Measurements from ENCODE around the gene ACOT11. TPM values are rescaled to one million over a fixed set of nuclear protein-coding genes. Genes with fewer than 3 reads are reported as not detected.
"Not testable (repeated sequence)": the region's sequence is repeated elsewhere in the genome, so short reads cannot be mapped to it uniquely, and the experiment has no call there.

The ACOT11 gene
- total RNA-seq, 1 donor = 0.42 TPM

DNA sequence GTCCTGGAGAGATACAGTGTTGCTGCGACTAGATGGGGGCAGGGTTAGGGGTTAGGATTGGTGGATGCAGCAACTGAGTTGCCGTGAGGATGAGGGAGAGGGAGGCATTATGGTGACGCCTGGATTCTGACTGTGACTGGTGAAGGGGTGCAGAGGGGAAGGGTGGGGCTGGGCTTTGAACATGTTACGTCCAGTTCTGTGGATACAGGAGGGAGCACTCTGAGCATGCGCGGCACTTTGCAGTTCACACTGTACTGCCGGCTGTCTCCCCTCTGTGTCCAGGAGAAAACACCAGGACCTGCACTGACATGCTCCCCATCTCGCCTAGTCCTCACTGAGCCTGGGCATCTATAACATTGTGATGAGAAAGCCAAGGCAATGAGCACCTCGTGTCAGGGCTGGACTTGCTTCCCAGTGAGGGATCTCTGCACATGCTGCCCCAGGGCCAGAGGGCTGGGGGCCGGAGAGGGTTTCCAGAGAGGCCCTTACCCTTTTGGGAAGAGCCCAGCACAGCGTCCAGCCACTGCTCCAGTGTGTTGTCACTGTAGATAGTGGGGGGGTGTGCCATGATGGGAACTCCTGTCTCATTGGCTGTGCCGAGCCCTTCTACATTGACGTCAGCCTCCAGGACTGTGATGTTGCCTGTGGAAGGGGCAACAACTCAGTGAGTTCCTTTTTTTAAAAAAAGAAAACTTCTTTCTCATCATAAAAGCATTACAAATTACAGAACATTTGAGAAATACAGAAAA, 67.7 kb downstream of the ACOT11 start:
- Histone ChIP-seq H3K27me3 (ENCODE audit: insufficient read depth, low read length) (no peaks in the 10 kb centered on the region), H3K9me3 (ENCODE audit: low read depth, low read length) (no peaks in the 10 kb centered on the region), H3K4me3 (ENCODE audit: low read length) (no peak overlapping the region), H3K4me1 (ENCODE audit: insufficient read depth, low read length) (no peaks in the 10 kb centered on the region)

DNA sequence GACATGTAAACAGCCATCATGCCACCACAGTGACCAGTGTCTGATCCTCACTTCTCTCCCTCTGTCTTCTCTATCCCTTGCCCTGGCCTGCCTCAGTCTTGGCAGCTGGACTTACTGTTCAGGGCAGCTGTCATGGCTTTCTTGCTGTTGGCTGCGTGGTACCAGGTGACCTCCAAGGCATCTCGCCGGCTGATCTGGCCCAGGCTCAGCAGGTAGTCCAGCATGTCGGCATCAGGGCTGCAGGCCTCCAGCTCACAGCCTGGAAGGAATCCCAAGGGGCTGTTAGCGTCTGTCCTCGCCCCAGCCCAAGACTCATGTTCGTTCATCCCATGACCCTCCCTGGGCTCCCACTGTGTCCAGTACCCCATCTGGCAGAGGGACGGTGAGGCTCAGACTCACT, 71.7 kb downstream of the ACOT11 start:
- Histone ChIP-seq H3K4me3 (ENCODE audit: low read length) (no peak overlapping the region), H3K9me3 (ENCODE audit: low read depth, low read length) (no peaks in the 10 kb centered on the region), H3K4me1 (ENCODE audit: insufficient read depth, low read length) (no peaks in the 10 kb centered on the region), H3K27me3 (ENCODE audit: insufficient read depth, low read length) (no peaks in the 10 kb centered on the region)

DNA sequence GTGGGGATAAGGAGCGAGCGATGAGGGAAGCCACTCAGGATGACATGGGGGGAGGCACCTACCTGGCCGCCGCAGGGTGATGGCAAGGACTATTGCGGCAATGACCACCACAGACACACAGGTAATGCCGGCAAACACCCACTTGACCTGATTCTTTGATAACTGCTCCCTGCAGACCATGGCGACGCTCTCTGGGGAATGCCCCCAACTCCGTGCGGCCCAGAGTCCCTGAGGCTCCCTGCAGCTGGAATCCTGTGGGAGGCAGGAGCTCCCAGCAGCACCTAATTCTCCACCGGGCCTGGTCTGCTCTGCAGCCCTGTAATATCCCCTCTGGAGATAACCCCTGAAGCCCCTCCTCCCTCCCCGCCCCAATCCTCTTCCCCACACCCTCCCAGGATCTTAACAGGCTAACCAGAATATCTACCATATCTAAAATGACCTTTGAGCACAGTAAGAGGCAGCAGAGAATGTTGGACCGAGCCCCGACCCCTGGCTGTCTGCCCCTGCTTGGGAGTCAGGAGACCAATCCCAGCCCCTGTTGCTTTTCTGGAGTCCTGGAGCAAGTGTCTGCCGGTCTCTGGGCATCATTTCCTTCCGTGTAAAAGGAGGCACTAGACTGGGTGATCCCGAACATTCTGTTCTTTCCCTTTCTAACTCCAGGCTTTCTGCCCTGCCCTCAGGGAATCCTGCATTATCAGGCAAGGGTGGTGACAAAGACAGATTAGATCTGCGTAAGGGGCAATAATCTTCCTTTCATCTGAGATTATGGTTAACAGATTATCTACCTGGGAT, 75.4 kb downstream of the ACOT11 start, which contains the start of gene FAM151A:
Gene FAM151A, minus strand, starts transcription at position 310 of the 792 bp plus-strand sequence. Its CDS starts 130 bp downstream, at position 180.
- Histone ChIP-seq H3K4me3 (ENCODE audit: low read length) (no peak within 1 kb of the TSS), H3K9me3 (ENCODE audit: low read depth, low read length) (no peaks in the 10 kb centered on the region), H3K4me1 (ENCODE audit: insufficient read depth, low read length) (no peaks in the 10 kb centered on the region), H3K27me3 (ENCODE audit: insufficient read depth, low read length) (no peaks in the 10 kb centered on the region)

DNA sequence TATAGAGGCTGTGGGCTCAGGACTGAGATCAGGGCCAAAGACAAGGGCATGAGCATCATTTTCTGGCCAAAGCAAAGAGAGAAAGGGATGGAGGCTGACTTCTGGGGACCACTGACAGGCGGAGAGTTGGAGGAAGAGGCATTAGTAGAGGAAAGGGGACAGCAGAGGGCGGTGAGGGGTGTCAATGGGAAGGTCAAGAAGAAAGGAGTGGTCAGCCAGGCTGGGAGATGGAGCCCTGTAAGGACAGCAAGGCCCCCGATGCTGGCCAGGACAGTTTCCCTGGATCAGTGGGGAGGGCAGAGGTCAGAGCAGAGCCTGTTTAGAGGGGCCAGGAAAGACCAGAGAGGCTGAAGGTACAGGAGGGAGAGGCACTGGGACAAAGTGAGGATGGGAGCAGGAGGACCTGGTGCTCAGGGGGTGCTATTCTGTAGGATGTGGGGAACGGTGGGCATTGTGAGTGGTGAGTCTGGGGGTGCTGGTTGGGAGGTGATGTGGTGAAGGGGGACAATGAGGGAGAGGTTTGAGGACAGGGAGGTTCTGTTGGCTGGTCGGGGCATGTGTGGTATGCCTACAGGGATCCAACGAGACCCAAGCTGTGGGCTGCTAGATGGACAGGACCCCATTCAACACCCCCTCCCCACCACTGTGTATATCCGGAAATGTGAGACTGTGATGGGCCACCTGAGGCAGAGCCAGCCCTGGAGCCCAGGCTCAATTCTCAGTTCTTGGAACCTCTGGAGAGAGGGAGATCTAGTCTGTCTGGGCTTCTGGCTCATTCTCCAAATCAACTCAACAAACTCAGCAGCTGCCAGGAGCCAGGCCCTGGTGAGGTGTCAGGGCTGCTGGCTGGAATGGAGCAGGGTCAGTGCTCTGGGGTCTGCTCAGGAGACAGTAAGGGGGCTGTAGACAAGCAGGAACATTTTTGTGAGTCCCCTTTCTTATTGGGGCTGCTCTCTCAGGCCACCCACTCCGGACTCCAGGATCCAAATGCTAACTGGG, 76.7 kb downstream of the ACOT11 start:
- Histone ChIP-seq H3K4me1 (ENCODE audit: insufficient read depth, low read length) (no peaks in the 10 kb centered on the region), H3K27me3 (ENCODE audit: insufficient read depth, low read length) (no peaks in the 10 kb centered on the region), H3K4me3 (ENCODE audit: low read length) (no peak overlapping the region), H3K9me3 (ENCODE audit: low read depth, low read length) (no peaks in the 10 kb centered on the region)

DNA sequence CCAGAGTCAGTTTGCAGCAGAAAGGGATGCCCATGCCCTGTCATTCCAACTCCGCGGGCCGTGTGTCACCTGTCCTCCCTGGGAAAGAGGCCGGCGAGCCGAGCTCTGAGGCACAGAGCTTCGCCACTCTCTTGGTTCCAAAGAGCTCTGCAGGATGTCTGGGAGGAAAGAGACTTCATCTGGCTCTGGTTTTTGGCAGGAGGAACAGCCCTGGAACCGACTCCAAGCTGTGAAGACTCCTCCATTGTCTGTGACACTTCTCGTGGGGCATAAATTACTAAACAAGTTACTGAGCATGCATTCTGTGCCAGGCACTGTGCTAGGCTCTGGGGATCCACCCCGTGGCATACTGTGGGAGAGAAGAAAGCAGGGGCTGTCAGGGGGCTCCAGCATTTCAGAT, 79.2 kb downstream of the ACOT11 start:
- Histone ChIP-seq H3K4me3 (ENCODE audit: low read length) (no peak overlapping the region), H3K9me3 (ENCODE audit: low read depth, low read length) (no peaks in the 10 kb centered on the region), H3K4me1 (ENCODE audit: insufficient read depth, low read length) (no peaks in the 10 kb centered on the region), H3K27me3 (ENCODE audit: insufficient read depth, low read length) (no peaks in the 10 kb centered on the region)

DNA sequence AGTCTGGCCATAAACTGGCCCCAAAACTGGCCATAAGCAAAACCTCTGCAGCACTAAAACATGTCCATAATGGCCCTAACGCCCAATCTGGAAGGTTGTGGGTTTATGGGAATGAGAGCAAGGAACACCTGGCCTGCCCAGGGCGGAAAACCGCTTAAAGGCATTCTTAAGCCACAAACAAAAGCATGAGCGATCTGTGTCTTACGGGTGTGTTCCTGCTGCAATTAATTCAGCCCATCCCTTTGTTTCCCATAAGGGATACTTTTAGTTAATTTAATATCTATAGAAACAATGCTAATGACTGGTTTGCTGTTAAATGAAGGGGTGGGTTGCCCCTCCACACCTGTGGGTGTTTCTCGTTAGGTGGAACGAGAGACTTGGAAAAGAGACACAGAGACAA, 87.8 kb downstream of the ACOT11 start:
- H3K9me3 ChIP-seq (ENCODE audit: low read depth, low read length); H3K4me1 ChIP-seq (ENCODE audit: insufficient read depth, low read length); H3K4me3 ChIP-seq (ENCODE audit: low read length); H3K27me3 ChIP-seq (ENCODE audit: insufficient read depth, low read length): not testable (repeated sequence)

DNA sequence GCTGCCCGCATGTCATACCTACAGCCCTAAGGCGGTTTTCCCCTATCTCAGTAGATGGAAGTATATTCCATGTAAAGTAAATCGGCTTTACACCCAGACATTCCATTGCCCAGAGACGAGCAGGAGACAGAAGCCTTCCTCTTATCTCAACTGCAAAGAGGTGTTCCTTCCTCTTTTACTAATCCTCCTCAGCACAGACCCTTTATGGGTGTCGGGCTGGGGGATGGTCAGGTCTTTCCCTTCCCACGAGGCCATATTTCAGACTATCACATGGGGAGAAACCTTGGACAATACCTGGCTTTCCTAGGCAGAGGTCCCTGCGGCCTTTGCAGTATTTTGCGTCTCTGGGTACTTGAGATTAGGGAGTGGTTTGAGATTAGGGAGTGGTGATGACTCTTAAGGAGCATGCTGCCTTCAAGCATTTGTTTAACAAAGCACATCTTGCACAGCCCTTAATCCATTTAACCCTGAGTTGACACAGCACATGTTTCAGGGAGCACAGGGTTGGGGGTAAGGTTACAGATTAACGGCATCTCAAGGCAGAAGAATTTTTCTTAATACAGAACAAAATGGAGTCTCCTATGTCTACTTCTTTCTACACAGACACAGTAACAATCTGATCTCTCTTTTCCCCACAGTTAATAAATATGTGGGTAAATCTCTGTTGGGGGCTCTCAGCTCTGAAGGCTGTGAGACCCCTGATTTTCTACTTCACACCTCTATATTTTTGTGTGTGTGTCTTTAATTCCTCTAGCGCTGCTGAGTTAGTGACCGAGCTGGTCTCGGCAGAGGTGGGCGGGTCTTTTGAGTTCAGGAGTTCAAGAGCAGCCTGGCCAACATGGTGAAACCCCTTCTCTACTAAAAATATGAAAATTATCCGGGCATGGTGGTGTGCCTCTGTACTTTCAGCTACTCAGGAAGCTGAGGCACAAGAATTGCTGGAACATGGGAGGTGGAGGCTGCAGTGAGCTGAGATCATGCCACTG, 88.7 kb downstream of the ACOT11 start:
- not testable (repeated sequence) for H3K27me3 ChIP-seq (ENCODE audit: insufficient read depth, low read length); H3K4me3 ChIP-seq (ENCODE audit: low read length); H3K9me3 ChIP-seq (ENCODE audit: low read depth, low read length)

DNA sequence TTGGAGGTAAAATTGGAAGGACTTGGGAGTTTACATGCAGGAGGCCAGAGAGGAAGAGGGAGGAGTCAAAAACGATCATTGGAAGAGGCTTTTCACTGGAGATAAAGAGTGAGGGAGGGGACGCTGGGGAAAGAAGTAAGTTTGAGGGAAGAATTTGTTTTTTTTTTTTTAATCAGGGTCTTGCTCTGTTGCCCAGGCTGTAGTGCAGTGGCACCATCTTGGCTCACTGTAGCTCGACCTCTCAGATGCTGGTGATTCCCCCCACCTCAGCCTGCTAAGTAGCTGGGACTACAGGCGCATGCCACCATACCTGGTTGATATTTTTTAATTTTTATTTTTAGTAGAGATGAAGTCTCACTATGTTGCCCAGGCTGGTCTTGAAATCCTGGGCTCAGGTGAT, 92.3 kb downstream of the ACOT11 start:
- Histone ChIP-seq H3K4me3 (ENCODE audit: low read length) (no peak overlapping the region), H3K4me1 (ENCODE audit: insufficient read depth, low read length) (no peaks in the 10 kb centered on the region), H3K27me3 (ENCODE audit: insufficient read depth, low read length) (no peaks in the 10 kb centered on the region), H3K9me3 (ENCODE audit: low read depth, low read length) (peaks cover 6% of the 10 kb centered on the region)

More for the DNA sequence above, 88.7 kb downstream of the ACOT11 start:
- not testable (repeated sequence) for H3K4me1 ChIP-seq (ENCODE audit: insufficient read depth, low read length)

DNA sequence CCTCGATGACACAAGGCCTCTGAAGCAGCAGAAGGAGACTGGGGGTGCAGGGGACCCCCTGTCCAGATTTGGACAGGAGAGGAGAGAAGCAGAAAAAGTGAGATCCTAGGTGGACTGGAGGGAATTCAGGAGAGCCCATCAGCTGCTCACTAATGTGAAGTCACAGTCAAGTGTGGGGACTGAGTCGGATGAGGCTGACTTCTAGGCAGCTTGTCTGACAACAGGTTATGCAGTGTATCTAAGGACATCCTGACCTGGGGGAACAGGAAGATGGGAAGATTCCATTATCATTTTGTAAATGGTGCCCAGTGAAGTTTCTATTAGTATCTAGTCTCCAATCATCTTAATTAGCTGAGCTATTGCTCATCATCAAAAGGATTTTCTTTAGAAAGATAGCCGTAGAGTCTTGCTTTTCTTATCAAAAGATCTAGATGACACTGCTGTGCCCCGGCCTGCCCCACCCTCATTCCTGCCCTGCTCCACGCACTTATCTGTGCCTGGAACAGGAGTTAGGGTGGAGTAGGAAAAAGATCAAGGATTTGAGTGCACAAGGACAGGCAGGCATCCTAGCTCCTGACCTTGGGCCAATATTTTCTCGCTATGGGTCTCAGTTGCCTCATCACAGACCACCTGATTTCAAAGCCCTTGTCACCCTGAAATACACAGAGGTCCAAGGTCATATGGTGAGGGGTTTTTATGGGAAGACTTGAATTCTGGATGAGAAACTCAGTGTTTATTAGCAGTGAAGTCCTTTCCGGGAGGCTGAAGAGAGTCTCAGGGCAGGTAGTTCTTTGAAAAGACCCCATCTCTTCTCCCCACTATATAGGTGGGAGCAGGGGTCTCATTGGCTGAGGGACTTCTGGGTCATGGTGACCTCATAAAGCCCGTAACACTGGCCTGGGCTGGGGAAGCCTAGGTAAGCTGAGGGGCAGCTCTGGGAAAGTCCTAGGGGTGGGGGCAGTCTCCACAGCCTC, 93.1 kb downstream of the ACOT11 start, which contains the start of gene MROH7:
Gene MROH7, plus strand, starts transcription at position 924 of the 974 bp plus-strand sequence. CDS start 11,141 bp downstream, outside the sequence.
- Histone ChIP-seq H3K4me3 (ENCODE audit: low read length) (no peak within 1 kb of the TSS), H3K9me3 (ENCODE audit: low read depth, low read length) (peaks cover 6% of the 10 kb centered on the region), H3K4me1 (ENCODE audit: insufficient read depth, low read length) (no peaks in the 10 kb centered on the region), H3K27me3 (ENCODE audit: insufficient read depth, low read length) (no peaks in the 10 kb centered on the region)

DNA sequence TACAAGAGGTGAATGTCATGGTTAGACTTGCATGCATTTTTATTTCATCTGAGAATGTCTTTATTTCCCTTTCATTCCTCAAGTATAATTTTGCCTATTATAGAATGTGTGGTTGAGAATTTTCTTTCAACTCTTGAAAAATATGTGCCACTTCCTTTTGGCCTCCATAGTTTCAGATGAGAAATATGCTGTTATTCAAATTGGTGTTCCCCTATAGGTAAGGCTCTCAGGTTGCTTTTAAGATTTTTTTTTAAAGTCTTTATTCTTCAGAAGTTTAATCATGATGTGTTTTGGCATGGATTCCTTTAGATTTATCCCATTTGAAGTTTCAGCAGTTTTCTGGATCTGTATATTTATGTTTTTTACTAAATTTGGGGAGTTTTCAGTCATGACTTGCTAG, 95.7 kb downstream of the ACOT11 start:
- peaks cover 6% of the 10 kb centered on the region for H3K9me3 ChIP-seq (ENCODE audit: low read depth, low read length)
- H3K4me1 ChIP-seq (ENCODE audit: insufficient read depth, low read length) = no peaks in the 10 kb centered on the region
- no peak overlapping the region for H3K4me3 ChIP-seq (ENCODE audit: low read length)
- H3K27me3 ChIP-seq (ENCODE audit: insufficient read depth, low read length) = no peaks in the 10 kb centered on the region

DNA sequence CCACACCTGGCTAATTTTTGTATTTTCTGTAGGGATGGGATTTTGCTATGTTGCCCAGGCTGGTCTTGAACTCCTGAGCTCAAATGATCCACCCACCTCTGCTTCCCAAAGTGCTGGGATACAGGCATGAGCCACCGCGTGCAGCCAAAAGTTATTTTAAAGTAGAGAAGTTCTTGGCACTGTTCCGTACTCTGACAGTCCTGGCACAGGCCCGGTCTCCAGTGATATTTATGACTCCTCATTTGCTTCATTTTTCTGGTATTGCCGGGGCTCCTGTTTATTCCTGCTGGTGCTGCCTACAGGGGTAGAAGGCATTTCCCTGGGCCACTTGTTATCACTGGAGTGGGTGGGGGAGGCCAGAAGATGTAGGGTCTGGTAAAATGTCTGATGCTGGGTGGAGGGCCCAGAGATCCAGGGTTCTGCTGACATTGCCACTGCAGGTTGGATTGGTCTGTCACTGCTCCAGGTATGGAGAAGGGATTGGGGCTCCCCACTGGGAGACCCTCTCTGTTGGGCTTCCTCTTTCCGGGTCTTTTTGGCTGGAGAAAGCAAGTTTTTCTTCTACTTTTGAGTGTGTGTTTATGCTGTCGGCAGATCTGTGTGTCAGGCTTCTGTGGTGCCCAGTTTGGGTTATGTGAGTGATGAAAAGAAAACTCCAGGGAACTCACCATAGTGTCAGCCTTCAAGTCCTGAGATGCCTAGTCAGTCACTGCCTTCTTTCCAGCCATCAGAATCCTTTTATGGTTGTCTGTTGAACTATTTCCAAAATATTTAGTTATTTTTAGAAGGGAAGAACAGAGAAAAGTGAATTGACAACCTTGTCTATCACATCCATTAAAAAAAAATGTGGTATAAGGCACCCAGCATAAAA, 98.0 kb downstream of the ACOT11 start:
- peaks cover 6% of the 10 kb centered on the region for H3K9me3 ChIP-seq (ENCODE audit: low read depth, low read length)
- H3K4me3 ChIP-seq (ENCODE audit: low read length) = no peak overlapping the region
- H3K27me3 ChIP-seq (ENCODE audit: insufficient read depth, low read length) = no peaks in the 10 kb centered on the region
- H3K4me1 ChIP-seq (ENCODE audit: insufficient read depth, low read length) = no peaks in the 10 kb centered on the region

Measured in mononuclear cell (primary cell).